PFSK-1 (cell line): ENCODE measurements around the gene DENND1B.

Source experiments
- FOXP2 ChIP-seq: optimal IDR thresholded peaks from 2 replicates; pipeline ENCODE3; 2011; ENCODE audit warnings: borderline replicate concordance, control low read depth, inconsistent platforms; ENCODE audit not compliant: insufficient read depth; ENCODE audit errors: extremely low read length, extremely low read depth
- POLR2AphosphoS5 ChIP-seq: IDR thresholded peaks from 2 replicates; pipeline ENCODE4 v1.6.1; 2012; ENCODE audit warnings: low read depth, mild to moderate bottlenecking, control low read depth, low read length, moderate library complexity
- SIN3A ChIP-seq: IDR thresholded peaks from 2 replicates; pipeline ENCODE4 v1.6.1; 2012; ENCODE audit warnings: mild to moderate bottlenecking, low read length, moderate library complexity, borderline replicate concordance; ENCODE audit not compliant: insufficient read depth
- TAF1 ChIP-seq: IDR thresholded peaks from 2 replicates; pipeline ENCODE4 v1.6.1; 2012; ENCODE audit warnings: low read length, control low read depth, borderline replicate concordance; ENCODE audit not compliant: insufficient read depth
- TF ChIP-seq, protein P1 (sequence below), 2 experiments: IDR thresholded peaks; 2 replicates each; pipeline versions ENCODE4 v1.6.1 to v1.8.0; 2011 to 2012; ENCODE audit warnings: low read depth in 2 of 2, low read length in 2 of 2, control low read depth in 1 of 2, inconsistent platforms in 1 of 2, mild to moderate bottlenecking in 1 of 2, moderate library complexity in 1 of 2; ENCODE audit not compliant: insufficient read depth in 1 of 2

The DENND1B gene

GRCh38 chr1:197557302-197557701, 218.0 kb downstream of the DENND1B start:
- TF ChIP-seq SIN3A (no peak), FOXP2 (no peak), TAF1 (no peak), POLR2AphosphoS5 (no peak)
- TF ChIP-seq, protein P1, sequence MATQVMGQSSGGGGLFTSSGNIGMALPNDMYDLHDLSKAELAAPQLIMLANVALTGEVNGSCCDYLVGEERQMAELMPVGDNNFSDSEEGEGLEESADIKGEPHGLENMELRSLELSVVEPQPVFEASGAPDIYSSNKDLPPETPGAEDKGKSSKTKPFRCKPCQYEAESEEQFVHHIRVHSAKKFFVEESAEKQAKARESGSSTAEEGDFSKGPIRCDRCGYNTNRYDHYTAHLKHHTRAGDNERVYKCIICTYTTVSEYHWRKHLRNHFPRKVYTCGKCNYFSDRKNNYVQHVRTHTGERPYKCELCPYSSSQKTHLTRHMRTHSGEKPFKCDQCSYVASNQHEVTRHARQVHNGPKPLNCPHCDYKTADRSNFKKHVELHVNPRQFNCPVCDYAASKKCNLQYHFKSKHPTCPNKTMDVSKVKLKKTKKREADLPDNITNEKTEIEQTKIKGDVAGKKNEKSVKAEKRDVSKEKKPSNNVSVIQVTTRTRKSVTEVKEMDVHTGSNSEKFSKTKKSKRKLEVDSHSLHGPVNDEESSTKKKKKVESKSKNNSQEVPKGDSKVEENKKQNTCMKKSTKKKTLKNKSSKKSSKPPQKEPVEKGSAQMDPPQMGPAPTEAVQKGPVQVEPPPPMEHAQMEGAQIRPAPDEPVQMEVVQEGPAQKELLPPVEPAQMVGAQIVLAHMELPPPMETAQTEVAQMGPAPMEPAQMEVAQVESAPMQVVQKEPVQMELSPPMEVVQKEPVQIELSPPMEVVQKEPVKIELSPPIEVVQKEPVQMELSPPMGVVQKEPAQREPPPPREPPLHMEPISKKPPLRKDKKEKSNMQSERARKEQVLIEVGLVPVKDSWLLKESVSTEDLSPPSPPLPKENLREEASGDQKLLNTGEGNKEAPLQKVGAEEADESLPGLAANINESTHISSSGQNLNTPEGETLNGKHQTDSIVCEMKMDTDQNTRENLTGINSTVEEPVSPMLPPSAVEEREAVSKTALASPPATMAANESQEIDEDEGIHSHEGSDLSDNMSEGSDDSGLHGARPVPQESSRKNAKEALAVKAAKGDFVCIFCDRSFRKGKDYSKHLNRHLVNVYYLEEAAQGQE (IDR thresholded peaks at IDR 0.05; ENCODE audit: insufficient read depth in 1 of 2, low read depth in 2 of 2, low read length in 2 of 2), result no peak

- TF ChIP-seq TAF1 (no peak), POLR2AphosphoS5 (no peak), SIN3A (no peak), FOXP2 (no peak)
- TF ChIP-seq, protein P1 (IDR thresholded peaks at IDR 0.05; ENCODE audit: insufficient read depth in 1 of 2, low read depth in 2 of 2, low read length in 2 of 2), result no peak
Observed at GRCh38 chr1:197553281-197553680, 222.0 kb downstream of the DENND1B start.

DNA sequence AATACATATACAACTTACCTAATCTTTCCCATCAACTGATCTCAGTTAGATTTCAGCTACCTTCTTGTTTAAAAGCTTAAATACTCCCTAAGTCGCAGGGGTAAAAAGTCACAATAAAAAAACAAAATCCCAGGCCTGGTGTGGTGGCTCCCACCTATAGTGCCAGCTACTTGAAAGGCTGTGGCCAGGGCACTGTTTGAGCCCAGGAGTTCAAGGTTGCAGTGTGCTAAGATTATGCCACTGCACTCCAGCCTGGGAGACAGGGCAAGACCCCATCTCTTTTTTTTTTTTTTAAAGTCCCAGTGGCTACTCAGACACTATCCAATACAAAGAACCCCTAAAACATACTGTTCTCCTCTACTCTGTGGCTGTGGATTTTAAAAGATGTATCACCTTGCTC, 228.3 kb downstream of the DENND1B start:
- TF ChIP-seq POLR2AphosphoS5 (no peak), FOXP2 (no peak), SIN3A (no peak), TAF1 (no peak)
- TF ChIP-seq, protein P1 (IDR thresholded peaks at IDR 0.05; ENCODE audit: insufficient read depth in 1 of 2, low read depth in 2 of 2, low read length in 2 of 2), result no peak

DNA sequence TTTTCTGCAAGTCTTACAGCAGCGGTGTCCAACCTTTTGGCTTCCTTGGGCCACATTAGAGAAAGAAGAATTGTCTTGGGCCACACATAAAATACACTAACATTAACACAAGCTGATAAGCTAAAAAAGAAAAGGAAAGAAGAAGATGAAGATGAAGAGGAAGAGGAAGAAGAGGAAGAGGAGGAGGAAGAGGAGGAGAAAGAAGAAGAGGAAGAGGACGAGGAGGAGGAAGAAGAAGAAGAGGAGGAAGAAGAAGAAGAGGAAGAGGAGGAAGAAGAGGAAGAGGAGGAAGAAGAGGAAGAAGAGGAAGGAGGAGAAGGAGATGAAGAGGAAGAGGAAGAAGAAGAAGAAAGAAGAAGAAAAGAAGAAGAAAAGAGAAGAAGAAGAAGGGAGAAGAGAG, 230.7 kb downstream of the DENND1B start:
- TF ChIP-seq SIN3A (no peak), POLR2AphosphoS5 (no peak), FOXP2 (no peak), TAF1 (no peak)
- TF ChIP-seq, protein P1 (IDR thresholded peaks at IDR 0.05; ENCODE audit: insufficient read depth in 1 of 2, low read depth in 2 of 2, low read length in 2 of 2), result no peak

DNA sequence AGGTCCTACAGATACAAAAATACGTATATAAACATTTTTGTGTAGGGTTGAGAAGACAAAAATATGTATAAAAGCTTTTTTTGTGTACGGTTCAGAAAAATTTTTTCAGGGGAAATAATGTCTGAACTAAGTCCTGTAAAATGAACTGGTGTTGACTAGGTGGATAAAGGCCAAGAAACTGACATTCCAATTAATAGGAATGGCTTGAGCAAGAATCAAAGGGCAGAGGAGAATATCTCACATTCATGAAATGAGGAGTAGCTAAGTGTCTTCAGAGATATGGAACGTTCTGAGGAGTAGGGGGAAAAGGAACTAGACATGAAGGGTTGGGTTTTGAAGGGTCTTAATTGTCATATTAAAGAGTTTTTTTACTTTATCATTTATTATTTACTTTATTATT, 231.2 kb downstream of the DENND1B start:
- TF ChIP-seq FOXP2 (no peak), POLR2AphosphoS5 (no peak), SIN3A (no peak), TAF1 (no peak)
- TF ChIP-seq, protein P1 (IDR thresholded peaks at IDR 0.05; ENCODE audit: insufficient read depth in 1 of 2, low read depth in 2 of 2, low read length in 2 of 2), result no peak
